Measurements from ENCODE around the gene NLRP13. TPM values are rescaled to one million over a fixed set of nuclear protein-coding genes. Genes with fewer than 3 reads are reported as not detected.

Gene NLRP13
- total RNA-seq, 1 donor from 2014 or later, result not detected

GRCh38 chr19:55855160-55855559, 77.0 kb downstream of the NLRP13 start:
- no peak for TF ChIP-seq CTCF (IDR thresholded peaks at IDR 0.05; ENCODE audit: insufficient read depth, low read length, poor library complexity, severe bottlenecking)
- Histone ChIP-seq H3K27me3 (ENCODE audit: control insufficient read depth, insufficient read depth, low read length) (no peaks in the 10 kb centered on the region), H3K36me3 (ENCODE audit: control insufficient read depth, insufficient read depth, low read length) (no peaks in the 10 kb centered on the region), H3K4me3 (ENCODE audit: low read depth, low read length) (no peak overlapping the region)
- no peak for DNase-seq (ENCODE audit: low read depth)

Other genes with a start within 250 kb of the NLRP13 start
- gene NLRP9, start 193.9 kb downstream of the NLRP13 start, total RNA-seq, result not detected in 2 replicates
- gene RFPL4A, start 173.2 kb downstream of the NLRP13 start, total RNA-seq, result not detected in 2 replicates
- not detected in 2 replicates for gene RFPL4AL1, start 163.2 kb downstream of the NLRP13 start, total RNA-seq
- gene NLRP11, start 100.3 kb downstream of the NLRP13 start, total RNA-seq, result not detected in 2 replicates
- not detected in 2 replicates for gene NLRP4, start 95.8 kb downstream of the NLRP13 start, total RNA-seq
- not detected in 2 replicates for gene NLRP8, start 15.5 kb upstream of the NLRP13 start, total RNA-seq
- not detected in 2 replicates for gene NLRP5, start 54.4 kb upstream of the NLRP13 start, total RNA-seq
- 26.6 and 38.3 TPM in 2 replicates for gene ZNF787, start 189.0 kb upstream of the NLRP13 start, total RNA-seq
- 35.9 and 40.0 TPM in 2 replicates for gene ZNF444, start 209.0 kb upstream of the NLRP13 start, total RNA-seq
- gene GALP, start 243.7 kb upstream of the NLRP13 start, total RNA-seq, result not detected in 2 replicates

Measured in kidney epithelial cell (primary cell).